HL-60 (cell line): Measurements from ENCODE around the gene PSMD4.

Experiments
- DNase-seq, 2 experiments: peaks; one replicate each; pipeline ENCODE4 v3.0.0-alpha.2; 2010 to 2020; ENCODE audit warnings: low read depth in 1 of 2, low spot score in 1 of 2
- H3K27ac ChIP-seq: fragments of 250-450 bp; sonication (Bioruptor Pico); replicated peaks from 2 replicates; pipeline ENCODE4 v1.5.1; 2020; ENCODE audit warnings: mild to moderate bottlenecking, moderate library complexity
- H3K27me3 ChIP-seq: fragments of 250-450 bp; sonication (Bioruptor Pico); 2 replicates; pipeline ENCODE4 v1.5.1; 2021; ENCODE audit warnings: mild to moderate bottlenecking, moderate library complexity; ENCODE audit not compliant: insufficient read depth, poor library complexity, severe bottlenecking
- H3K4me3 ChIP-seq: replicated peaks from 2 replicates; pipeline ENCODE4 v1.5.1; 2011; ENCODE audit warnings: mild to moderate bottlenecking, control low read depth, low read length; ENCODE audit not compliant: insufficient read depth
- CTCF ChIP-seq: IDR thresholded peaks from one replicate; pipeline ENCODE4 v1.5.1; 2011; ENCODE audit warnings: low read length, control low read depth, inconsistent platforms; ENCODE audit not compliant: insufficient read depth
- GABPA ChIP-seq: IDR thresholded peaks from 2 replicates; pipeline ENCODE4 v1.6.1; 2012; ENCODE audit warnings: low read depth
- POLR2AphosphoS5 ChIP-seq: IDR thresholded peaks from 2 replicates; pipeline ENCODE4 v1.6.1; 2012; ENCODE audit warnings: low read depth
- REST ChIP-seq: IDR thresholded peaks from 2 replicates; pipeline ENCODE4 v1.6.1; 2012; ENCODE audit warnings: low read depth; ENCODE audit not compliant: insufficient replicate concordance
- SPI1 ChIP-seq: IDR thresholded peaks from 2 replicates; pipeline ENCODE4 v1.6.1; 2012; ENCODE audit warnings: low read depth, mild to moderate bottlenecking, borderline replicate concordance

The PSMD4 gene

GRCh38 chr1:151284013-151284577 is 29.6 kb downstream of the PSMD4 start:
- no peak overlapping the region for H3K4me3 ChIP-seq
- TF ChIP-seq CTCF, result no peak
- no peak for TF ChIP-seq GABPA
- no peak for TF ChIP-seq REST
- TF ChIP-seq SPI1, result no peak
- no peak for TF ChIP-seq POLR2AphosphoS5
- no peak for DNase-seq
- H3K27ac ChIP-seq, result no peak overlapping the region
- H3K27me3 ChIP-seq, result no peaks in the 10 kb centered on the region

- no peak overlapping the region for H3K27ac ChIP-seq
- no peaks in the 10 kb centered on the region for H3K27me3 ChIP-seq
Measured at GRCh38 chr1:151286619-151287340, 32.2 kb downstream of the PSMD4 start.

More at GRCh38 chr1:151286619-151287340, 32.2 kb downstream of the PSMD4 start:
- TF ChIP-seq GABPA, result no peak
- TF ChIP-seq POLR2AphosphoS5, result no peak; the same call in 1 of the 2 replicates
- no peak for TF ChIP-seq CTCF
- TF ChIP-seq REST, result no peak
- TF ChIP-seq SPI1, result no peak
- H3K4me3 ChIP-seq, result no peak overlapping the region
- no peak for DNase-seq
